Peyer's patch (tissue), 4 donors: ENCODE results near the gene OR6B2. TPM values are rescaled to one million over a fixed set of nuclear protein-coding genes. Genes with fewer than 3 reads are reported as not detected.

ENCODE experiments used
- DNase-seq, 3 donors: peaks; one replicate each; pipeline ENCODE4 v3.0.0-alpha.2; 2017 to 2019
- H3K27ac ChIP-seq, 4 donors: fragments of 200-600 bp; sonication (generic); one replicate each; pipeline ENCODE4 v1.5.1; 2016 to 2019
- H3K27me3 ChIP-seq, 2 donors: fragments of 200-600 bp; sonication (generic); one replicate each; pipeline ENCODE4 v1.5.1; 2019
- H3K36me3 ChIP-seq, 3 donors: fragments of 200-600 bp; sonication (generic); one replicate each; pipeline ENCODE4 v1.5.1; 2016 to 2019
- H3K4me1 ChIP-seq, 4 donors: fragments of 200-600 bp; sonication (generic); one replicate each; pipeline ENCODE4 v1.5.1; 2016 to 2019
- H3K4me3 ChIP-seq, 4 donors: fragments of 200-600 bp; sonication (generic); 1 replicate in 3 of 4; 2 replicates in 1 of 4; pipeline ENCODE4 v1.5.1; 2016 to 2019; ENCODE audit warnings: mild to moderate bottlenecking in 1 of 4
- H3K9me3 ChIP-seq, 4 donors: fragments of 200-600 bp; sonication (generic); one replicate each; pipeline ENCODE4 v1.5.1; 2016 to 2019; ENCODE audit warnings: mild to moderate bottlenecking in 1 of 4
- CTCF ChIP-seq, 6 experiments: fragments of 450-650 bp in 4 of 6; fragments of 200-600 bp in 2 of 6; sonication (generic) in 1 of 6; IDR thresholded peaks; one replicate each; pipeline ENCODE4 v1.5.1; 2017 to 2019; ENCODE audit warnings: antibody characterized with exemption in 6 of 6, mild to moderate bottlenecking in 3 of 6, moderate library complexity in 1 of 6
- POLR2A ChIP-seq, 2 donors: fragments of 450-650 bp; IDR thresholded peaks; one replicate each; pipeline ENCODE4 v1.5.1; 2017; ENCODE audit warnings: antibody characterized with exemption in 2 of 2, mild to moderate bottlenecking in 2 of 2, moderate library complexity in 2 of 2
- total RNA-seq, 4 donors: library from RNA; depleted of rRNA; stranded (reverse); fragments of >200 nt; gene quantifications; one replicate each; pipeline ENCODE4 v1.1.0, GENCODE V29; 2016

The OR6B2 gene
- total RNA-seq, 4 donors from 2014 or later: not detected

GRCh38 chr2:240037358-240037757, 7.1 kb upstream of the OR6B2 start:
- no peaks in the 10 kb centered on the region for H3K9me3 ChIP-seq
- H3K27me3 ChIP-seq: no peaks in the 10 kb centered on the region
- no peaks in the 10 kb centered on the region for H3K4me1 ChIP-seq
- no peak for DNase-seq
- H3K4me3 ChIP-seq: no peak overlapping the region
- no peaks in the 10 kb centered on the region for H3K36me3 ChIP-seq
- TF ChIP-seq CTCF (IDR thresholded peaks at IDR 0.05): no peak
- no peak for TF ChIP-seq POLR2A (IDR thresholded peaks at IDR 0.05)
- H3K27ac ChIP-seq: no peak overlapping the region

GRCh38 chr2:240033330-240033678, 3.1 kb upstream of the OR6B2 start:
- Histone ChIP-seq H3K27ac (no peak overlapping the region), H3K9me3 (no peaks in the 10 kb centered on the region), H3K4me3 (no peak overlapping the region), H3K4me1 (no peaks in the 10 kb centered on the region), H3K27me3 (no peaks in the 10 kb centered on the region), H3K36me3 (no peaks in the 10 kb centered on the region)
- TF ChIP-seq CTCF (IDR thresholded peaks at IDR 0.05) (no peak), POLR2A (IDR thresholded peaks at IDR 0.05) (no peak)
- no peak for DNase-seq

- no peaks in the 10 kb centered on the region for H3K27me3 ChIP-seq
- H3K4me3 ChIP-seq: no peak overlapping the region
- DNase-seq: no peak
- no peaks in the 10 kb centered on the region for H3K4me1 ChIP-seq
- no peak overlapping the region for H3K27ac ChIP-seq
- TF ChIP-seq POLR2A (IDR thresholded peaks at IDR 0.05) (no peak), CTCF (IDR thresholded peaks at IDR 0.05) (no peak)
- H3K9me3 ChIP-seq: no peaks in the 10 kb centered on the region
- H3K36me3 ChIP-seq: no peaks in the 10 kb centered on the region
These were observed 2.4 kb upstream of the OR6B2 start for GRCh38 chr2:240032406-240033329.

- no peaks in the 10 kb centered on the region for H3K27me3 ChIP-seq
- no peak for TF ChIP-seq POLR2A (IDR thresholded peaks at IDR 0.05)
- TF ChIP-seq CTCF (IDR thresholded peaks at IDR 0.05): no peak
- no peaks in the 10 kb centered on the region for H3K9me3 ChIP-seq
- DNase-seq: peak in 2 of 3 donors; percentile 52 to 61
- H3K4me3 ChIP-seq: peak overlapping the region; percentile 79 to 100 (median 92)
- peaks cover 0 to 21% (median 4%) of the 10 kb centered on the region in 4 donors for H3K4me1 ChIP-seq
- H3K36me3 ChIP-seq: peaks cover 0 to 18% (median 0%) of the 10 kb centered on the region in 3 donors
- peak overlapping the region; percentile 91 to 99 (median 97) for H3K27ac ChIP-seq
These were observed 5.5 kb downstream of the OR6B2 start for GRCh38 chr2:240024766-240025165.

GRCh38 chr2:240023792-240024191, 6.4 kb downstream of the OR6B2 start:
- TF ChIP-seq POLR2A (IDR thresholded peaks at IDR 0.05) (no peak), CTCF (IDR thresholded peaks at IDR 0.05) (no peak)
- peaks cover 0 to 21% (median 4%) of the 10 kb centered on the region in 4 donors for H3K4me1 ChIP-seq
- H3K4me3 ChIP-seq: peak overlapping the region in 2 of 4 donors; percentile 79 to 100
- H3K36me3 ChIP-seq: peaks cover 0 to 24% (median 0%) of the 10 kb centered on the region in 3 donors
- no peak for DNase-seq
- H3K27me3 ChIP-seq: no peaks in the 10 kb centered on the region
- no peak overlapping the region for H3K27ac ChIP-seq
- no peaks in the 10 kb centered on the region for H3K9me3 ChIP-seq
